H9 (cell line): ENCODE measurements around the gene GNL1. TPM values are rescaled to one million over a fixed set of nuclear protein-coding genes. Genes with fewer than 3 reads are reported as not detected.
"Not testable (repeated sequence)": the region's sequence is repeated elsewhere in the genome, so short reads cannot be mapped to it uniquely, and the experiment has no call there.

Source experiments
- DNase-seq: peaks from one replicate; pipeline ENCODE4 v3.0.0-alpha.2; 2017
- H2AFZ ChIP-seq: one replicate; pipeline ENCODE4 v1.6.1; 2013; ENCODE audit warnings: mild to moderate bottlenecking, low read length, control low read depth, moderate library complexity
- H2AK5ac ChIP-seq: 2 replicates; pipeline ENCODE4 v1.6.1; 2013; ENCODE audit warnings: low read length, control low read depth, mixed read lengths; ENCODE audit not compliant: insufficient read length
- H2BK120ac ChIP-seq: one replicate; pipeline ENCODE4 v1.6.1; 2013; ENCODE audit warnings: low read depth, mild to moderate bottlenecking, low read length, control low read depth, inconsistent platforms; ENCODE audit not compliant: poor library complexity, severe bottlenecking
- H2BK12ac ChIP-seq: 2 replicates; pipeline ENCODE4 v1.6.1; 2013; ENCODE audit warnings: low read length, control low read depth, mixed read lengths, low read depth; ENCODE audit not compliant: insufficient read length
- H2BK15ac ChIP-seq: 2 replicates; pipeline ENCODE4 v1.6.1; 2013; ENCODE audit warnings: low read depth, low read length, control low read depth
- H2BK20ac ChIP-seq: one replicate; pipeline ENCODE4 v1.6.1; 2013; ENCODE audit warnings: low read depth, mild to moderate bottlenecking, low read length, control low read depth, inconsistent platforms; ENCODE audit not compliant: poor library complexity, severe bottlenecking
- H2BK5ac ChIP-seq: 2 replicates; pipeline ENCODE4 v1.6.1; 2013; ENCODE audit warnings: low read length, control low read depth, mixed read lengths; ENCODE audit not compliant: insufficient read length
- H3K14ac ChIP-seq: 2 replicates; pipeline ENCODE4 v1.6.1; 2013; ENCODE audit warnings: low read length, control low read depth; ENCODE audit not compliant: insufficient read depth
- H3K18ac ChIP-seq: 2 replicates; pipeline ENCODE4 v1.6.1; 2013; ENCODE audit warnings: low read depth, mild to moderate bottlenecking, mixed read lengths, low read length, control low read depth; ENCODE audit not compliant: insufficient read length
- H3K23ac ChIP-seq: 2 replicates; pipeline ENCODE4 v1.6.1; 2013; ENCODE audit warnings: low read length, control low read depth, mixed read lengths, low read depth; ENCODE audit not compliant: insufficient read length
- H3K23me2 ChIP-seq: 2 replicates; pipeline ENCODE4 v1.6.1; 2013; ENCODE audit warnings: low read depth, mild to moderate bottlenecking, mixed read lengths, low read length, control low read depth; ENCODE audit not compliant: insufficient read length, poor library complexity, severe bottlenecking
- H3K27ac ChIP-seq: 2 replicates; pipeline ENCODE4 v1.5.1; 2013; ENCODE audit warnings: low read length, control low read depth, mixed read lengths, low read depth; ENCODE audit not compliant: insufficient read length
- H3K27me3 ChIP-seq: 2 replicates; pipeline ENCODE4 v1.6.1; 2013; ENCODE audit warnings: low read length, control low read depth, inconsistent platforms; ENCODE audit not compliant: insufficient read depth
- H3K4ac ChIP-seq: 2 replicates; pipeline ENCODE4 v1.6.1; 2013; ENCODE audit warnings: low read depth, mild to moderate bottlenecking, control low read depth, inconsistent platforms, low read length, moderate library complexity
- H3K4me1 ChIP-seq: 2 replicates; pipeline ENCODE4 v1.6.1; 2013; ENCODE audit warnings: low read length, control low read depth, inconsistent platforms; ENCODE audit not compliant: insufficient read depth
- H3K4me2 ChIP-seq: 2 replicates; pipeline ENCODE4 v1.6.1; 2013; ENCODE audit warnings: low read length, control low read depth, mixed read lengths; ENCODE audit not compliant: insufficient read length, insufficient read depth
- H3K56ac ChIP-seq: 2 replicates; pipeline ENCODE4 v1.6.1; 2013; ENCODE audit warnings: low read depth, mild to moderate bottlenecking, mixed read lengths, low read length, control low read depth; ENCODE audit not compliant: insufficient read length
- H3K79me1 ChIP-seq: 2 replicates; pipeline ENCODE4 v1.6.1; 2013; ENCODE audit warnings: low read depth, mild to moderate bottlenecking, moderate library complexity, low read length, control low read depth, inconsistent platforms; ENCODE audit not compliant: insufficient read depth, poor library complexity, severe bottlenecking
- H3K79me2 ChIP-seq: 2 replicates; pipeline ENCODE4 v1.6.1; 2013; ENCODE audit warnings: low read length, control low read depth, inconsistent platforms; ENCODE audit not compliant: insufficient read depth
- H3K9ac ChIP-seq: 2 replicates; pipeline ENCODE4 v1.6.1; 2013; ENCODE audit warnings: low read length, control low read depth, mixed read lengths; ENCODE audit not compliant: insufficient read length; ENCODE audit errors: extremely low read depth
- H3K9me3 ChIP-seq: one replicate; pipeline ENCODE4 v1.6.1; 2013; ENCODE audit warnings: low read depth, low read length, inconsistent platforms; ENCODE audit not compliant: control insufficient read depth
- H3T11ph ChIP-seq: one replicate; pipeline ENCODE4 v1.6.1; 2013; ENCODE audit warnings: mild to moderate bottlenecking, low read length, control low read depth, inconsistent platforms
- H4K20me1 ChIP-seq: one replicate; pipeline ENCODE4 v1.6.1; 2013; ENCODE audit not compliant: control insufficient read depth, insufficient read length, insufficient read depth
- H4K5ac ChIP-seq: 2 replicates; pipeline ENCODE4 v1.6.1; 2013; ENCODE audit warnings: low read depth, mild to moderate bottlenecking, mixed read lengths, low read length, control low read depth; ENCODE audit not compliant: insufficient read length
- H4K8ac ChIP-seq: replicated peaks from 2 replicates; pipeline ENCODE4 v1.6.1; 2013; ENCODE audit warnings: low read length, control low read depth, mixed read lengths, low read depth; ENCODE audit not compliant: insufficient read length
- H4K91ac ChIP-seq: 2 replicates; pipeline ENCODE4 v1.6.1; 2013; ENCODE audit warnings: low read depth, mild to moderate bottlenecking, moderate library complexity, mixed read lengths, low read length, control low read depth; ENCODE audit not compliant: insufficient read length
- H3K27ac Mint-ChIP-seq, 3 experiments: 2 replicates in 2 of 3; 3 replicates in 1 of 3; pipeline ENCODE4 v1.8.0; 2020 to 2021; ENCODE audit warnings: mixed read lengths in 3 of 3, mild to moderate bottlenecking in 1 of 3, moderate library complexity in 1 of 3
- H3K27me3 Mint-ChIP-seq: 2 replicates; pipeline ENCODE4 v1.8.0; 2021; ENCODE audit warnings: low read depth, mild to moderate bottlenecking, moderate library complexity, mixed read lengths
- H3K36me3 Mint-ChIP-seq, 3 experiments: 2 replicates in 2 of 3; 3 replicates in 1 of 3; pipeline ENCODE4 v1.8.0; 2020 to 2021; ENCODE audit warnings: low read depth in 3 of 3, mixed read lengths in 3 of 3; ENCODE audit not compliant: insufficient read depth in 1 of 3
- H3K4me1 Mint-ChIP-seq, 2 experiments: 2 replicates each; pipeline ENCODE4 v1.8.0; 2020; ENCODE audit warnings: mixed read lengths in 2 of 2
- H3K4me3 Mint-ChIP-seq, 2 experiments: 2 replicates in 1 of 2; 3 replicates in 1 of 2; pipeline ENCODE4 v1.8.0; 2020 to 2021; ENCODE audit warnings: mild to moderate bottlenecking in 2 of 2, mixed read lengths in 2 of 2, moderate library complexity in 1 of 2
- H3K9me3 Mint-ChIP-seq, 2 experiments: 2 replicates in 1 of 2; 3 replicates in 1 of 2; pipeline ENCODE4 v1.8.0; 2020; ENCODE audit warnings: mild to moderate bottlenecking in 2 of 2, mixed read lengths in 2 of 2, moderate library complexity in 1 of 2
- WGBS: extraction: QIAGEN DNeasy Blood & Tissue Kit; methylation state at CpG from one replicate; pipeline ENCODE4 v1.1.7; 2013; ENCODE audit warnings: missing lambda C conversion rate, low lambda C conversion rate, mixed read lengths; ENCODE audit not compliant: insufficient read length; ENCODE audit errors: extremely low coverage; 5-methylcytosine and 5-hydroxymethylcytosine counted together
- total RNA-seq: library from RNA; stranded (reverse); gene quantifications from 2 replicates; pipeline ENCODE4 v1.2.1, GENCODE V29; 2021
- TF ChIP-seq, protein P1 (sequence below): fragments of 200-600 bp; sonication (generic); conservative IDR thresholded peaks from 3 replicates; pipeline ENCODE4 v1.8.0; 2021; ENCODE audit warnings: antibody characterized with exemption, mild to moderate bottlenecking

The GNL1 gene
- total RNA-seq, 1 experiment from 2014 or later = 83.5 TPM

DNA sequence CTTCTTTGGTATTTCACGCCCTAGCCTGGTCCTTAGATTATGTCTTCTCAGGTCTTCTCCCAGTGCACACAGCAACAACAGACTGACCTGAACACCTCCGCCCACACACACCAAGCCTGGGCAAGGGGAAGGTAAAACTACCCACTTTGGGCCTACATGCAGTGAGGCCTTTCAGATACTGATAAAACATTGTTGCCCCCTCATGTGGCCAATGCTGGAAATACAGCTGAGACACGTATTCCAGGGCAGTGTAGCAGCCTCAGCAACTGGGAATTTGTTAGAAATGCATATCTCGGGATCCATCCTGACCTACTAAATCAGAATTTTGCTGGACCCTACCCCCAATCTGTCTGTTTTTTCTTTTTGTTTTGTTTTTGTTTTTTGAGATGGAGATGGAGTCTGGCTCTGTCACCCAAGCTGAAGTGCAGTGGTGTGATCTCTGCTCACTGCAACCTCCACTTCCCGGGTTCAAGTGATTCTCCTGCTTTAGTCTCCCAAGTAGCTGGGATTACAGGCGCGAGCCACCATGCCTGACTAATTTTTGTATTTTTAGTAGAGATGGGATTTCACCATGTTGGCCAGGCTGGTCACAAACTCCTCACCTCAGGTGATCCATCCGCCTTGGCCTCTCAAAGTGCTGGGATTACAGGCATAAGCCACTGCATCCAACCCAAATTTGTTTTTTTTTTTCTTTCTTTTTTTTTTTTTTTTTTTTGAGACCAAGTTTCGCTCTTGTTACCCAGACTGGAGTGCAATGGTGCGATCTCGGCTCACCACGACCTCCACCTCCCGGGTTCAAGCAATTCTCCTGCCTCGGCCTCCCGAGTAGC lies 41.2 kb upstream of the GNL1 start:
- not testable (repeated sequence) for H3K4ac ChIP-seq, H2BK15ac ChIP-seq, H4K5ac ChIP-seq, H3K18ac ChIP-seq, H3K23ac ChIP-seq, H3K27me3 ChIP-seq, H3K4me2 ChIP-seq, H3K27me3 Mint-ChIP-seq, H3K56ac ChIP-seq, H2AK5ac ChIP-seq, H3K9ac ChIP-seq, H2AFZ ChIP-seq, H3K9me3 Mint-ChIP-seq, H3K4me3 Mint-ChIP-seq, H2BK120ac ChIP-seq, H3K14ac ChIP-seq, H3K79me1 ChIP-seq, H4K20me1 ChIP-seq, H3K4me1 ChIP-seq, H3K23me2 ChIP-seq, H4K91ac ChIP-seq, H2BK5ac ChIP-seq, H3K79me2 ChIP-seq, H3K27ac ChIP-seq, H3K4me1 Mint-ChIP-seq, H2BK12ac ChIP-seq, H3K9me3 ChIP-seq, H3T11ph ChIP-seq, H4K8ac ChIP-seq, H2BK20ac ChIP-seq
- TF ChIP-seq, protein P1, sequence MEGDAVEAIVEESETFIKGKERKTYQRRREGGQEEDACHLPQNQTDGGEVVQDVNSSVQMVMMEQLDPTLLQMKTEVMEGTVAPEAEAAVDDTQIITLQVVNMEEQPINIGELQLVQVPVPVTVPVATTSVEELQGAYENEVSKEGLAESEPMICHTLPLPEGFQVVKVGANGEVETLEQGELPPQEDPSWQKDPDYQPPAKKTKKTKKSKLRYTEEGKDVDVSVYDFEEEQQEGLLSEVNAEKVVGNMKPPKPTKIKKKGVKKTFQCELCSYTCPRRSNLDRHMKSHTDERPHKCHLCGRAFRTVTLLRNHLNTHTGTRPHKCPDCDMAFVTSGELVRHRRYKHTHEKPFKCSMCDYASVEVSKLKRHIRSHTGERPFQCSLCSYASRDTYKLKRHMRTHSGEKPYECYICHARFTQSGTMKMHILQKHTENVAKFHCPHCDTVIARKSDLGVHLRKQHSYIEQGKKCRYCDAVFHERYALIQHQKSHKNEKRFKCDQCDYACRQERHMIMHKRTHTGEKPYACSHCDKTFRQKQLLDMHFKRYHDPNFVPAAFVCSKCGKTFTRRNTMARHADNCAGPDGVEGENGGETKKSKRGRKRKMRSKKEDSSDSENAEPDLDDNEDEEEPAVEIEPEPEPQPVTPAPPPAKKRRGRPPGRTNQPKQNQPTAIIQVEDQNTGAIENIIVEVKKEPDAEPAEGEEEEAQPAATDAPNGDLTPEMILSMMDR = peak; percentile 80
- WGBS = no CpG with 5 or more reads among the region's 15 CpGs
- DNase-seq = peak; percentile 87
- peak overlapping the region; percentile 27 to 83 (median 67); a peak in 4 of 7 replicates for H3K27ac Mint-ChIP-seq
- peaks cover 22 to 65% (median 46%) of the 10 kb centered on the region in 3 experiments for H3K36me3 Mint-ChIP-seq
